GM23338 (cell line): Measurements from ENCODE around the gene GDPD4. TPM values are rescaled to one million over a fixed set of nuclear protein-coding genes. Genes with fewer than 3 reads are reported as not detected.

Experiments used
- ATAC-seq: fragments of 200-7000 bp; cut with Tn5 transposase; 3 replicates; pipeline ENCODE4 v1.9.1; 2020
- DNase-seq: peaks from one replicate; pipeline ENCODE4 v3.0.0-alpha.2; 2015; ENCODE audit warnings: low spot score
- H2AFZ ChIP-seq: fragments of 200-600 bp; sonication (generic); 2 replicates; pipeline ENCODE4 v1.8.0; 2016; ENCODE audit warnings: antibody characterized with exemption, mild to moderate bottlenecking, moderate library complexity
- H3F3A ChIP-seq: fragments of 200-600 bp; sonication (generic); replicated peaks from 2 replicates; pipeline ENCODE4 v1.8.0; 2017; ENCODE audit warnings: antibody characterized with exemption, mixed run types, low read depth
- H3K27ac ChIP-seq: fragments of 200-600 bp; sonication (generic); 2 replicates; pipeline ENCODE4 v1.6.1; 2016; ENCODE audit warnings: low read depth
- H3K27me3 ChIP-seq: fragments of 200-600 bp; sonication (generic); 2 replicates; pipeline ENCODE4 v1.8.0; 2016; ENCODE audit warnings: mild to moderate bottlenecking, mixed run types, moderate library complexity; ENCODE audit not compliant: insufficient read depth
- H3K36me3 ChIP-seq: fragments of 200-600 bp; sonication (generic); 2 replicates; pipeline ENCODE4 v1.8.0; 2016; ENCODE audit warnings: mild to moderate bottlenecking; ENCODE audit not compliant: insufficient read depth
- H3K4me1 ChIP-seq: fragments of 200-600 bp; sonication (generic); 2 replicates; pipeline ENCODE4 v1.8.0; 2016; ENCODE audit warnings: mild to moderate bottlenecking, moderate library complexity; ENCODE audit not compliant: insufficient read depth
- H3K4me2 ChIP-seq: fragments of 200-600 bp; sonication (generic); 2 replicates; pipeline ENCODE4 v1.7.1; 2017; ENCODE audit warnings: mixed run types
- H3K4me3 ChIP-seq: fragments of 200-600 bp; sonication (generic); 2 replicates; pipeline ENCODE4 v1.6.1; 2016; ENCODE audit warnings: mixed run types
- H3K79me2 ChIP-seq: fragments of 200-600 bp; sonication (generic); replicated peaks from 2 replicates; pipeline ENCODE4 v1.8.0; 2017; ENCODE audit warnings: mild to moderate bottlenecking; ENCODE audit not compliant: insufficient read depth
- H3K9me2 ChIP-seq: fragments of 200-600 bp; sonication (generic); 2 replicates; pipeline ENCODE4 v1.8.0; 2017; ENCODE audit not compliant: insufficient read depth
- H4K20me1 ChIP-seq: fragments of 200-600 bp; sonication (generic); replicated peaks from 2 replicates; pipeline ENCODE4 v1.8.0; 2017; ENCODE audit warnings: mild to moderate bottlenecking; ENCODE audit not compliant: insufficient read depth
- H3K27ac Mint-ChIP-seq: 2 replicates; pipeline ENCODE4 v1.8.0; 2020; ENCODE audit warnings: inconsistent platforms, mild to moderate bottlenecking, moderate library complexity, mixed read lengths
- H3K27me3 Mint-ChIP-seq: 3 replicates; pipeline ENCODE4 v1.8.0; 2022; ENCODE audit warnings: low read depth, mild to moderate bottlenecking, moderate library complexity, mixed read lengths, inconsistent platforms; ENCODE audit not compliant: insufficient read depth, poor library complexity
- H3K36me3 Mint-ChIP-seq: 3 replicates; pipeline ENCODE4 v1.8.0; 2021; ENCODE audit warnings: low read depth, mild to moderate bottlenecking, inconsistent platforms, moderate library complexity, mixed read lengths
- H3K4me1 Mint-ChIP-seq: 3 replicates; pipeline ENCODE4 v1.8.0; 2020; ENCODE audit warnings: mild to moderate bottlenecking, inconsistent platforms, mixed read lengths
- H3K4me3 Mint-ChIP-seq: 3 replicates; pipeline ENCODE4 v1.8.0; 2021; ENCODE audit warnings: moderate library complexity, mild to moderate bottlenecking, inconsistent platforms, mixed read lengths
- H3K9me3 Mint-ChIP-seq: 3 replicates; pipeline ENCODE4 v1.8.0; 2020; ENCODE audit warnings: moderate library complexity, mild to moderate bottlenecking, inconsistent platforms, mixed read lengths
- CTCF ChIP-seq, 2 experiments: fragments of 200-600 bp in 1 of 2; sonication (generic) in 1 of 2; conservative IDR thresholded peaks; 2 replicates each; pipeline versions ENCODE4 v1.5.1 to v1.6.1; 2016 to 2017; ENCODE audit warnings: antibody characterized with exemption in 2 of 2, low read depth in 2 of 2, mild to moderate bottlenecking in 2 of 2, moderate library complexity in 1 of 2
- ETS1 ChIP-seq: IDR thresholded peaks from 2 replicates; pipeline ENCODE4 v1.6.1; 2016; ENCODE audit warnings: antibody characterized with exemption
- REST ChIP-seq: IDR thresholded peaks from one replicate; pipeline ENCODE4 v1.6.1; 2018; ENCODE audit warnings: antibody characterized with exemption; ENCODE audit not compliant: unreplicated experiment
- STAT1 ChIP-seq: IDR thresholded peaks from one replicate; pipeline ENCODE4 v1.6.1; 2016; ENCODE audit warnings: antibody characterized with exemption; ENCODE audit not compliant: unreplicated experiment
- ZNF331 ChIP-seq: fragments of 250-450 bp; sonication (Bioruptor Pico); IDR thresholded peaks from 2 replicates; pipeline ENCODE4 v1.5.0; 2020; ENCODE audit warnings: low read depth, mild to moderate bottlenecking, moderate library complexity
- polyA plus RNA-seq: library from polyadenylated mRNA; unstranded; fragments of >200 nt; fragmentation: Nextera tagmentation; extraction: Ambion mirVana; gene quantifications from 2 replicates; pipeline ENCODE4 v1.2.1, GENCODE V29; 2016
- total RNA-seq: library from RNA; depleted of rRNA; stranded (reverse); fragments of >200 nt; shearing (Covaris generic); gene quantifications from 2 replicates; pipeline ENCODE4 v1.2.3, GENCODE V29; 2014

The GDPD4 gene
- total and polyA plus RNA-seq, 2 experiments from 2014 or later, result not detected

GRCh38 chr11:77345621-77346020 is 44.1 kb upstream of the GDPD4 start:
- Histone ChIP-seq H3K36me3 (peaks cover 43% of the 10 kb centered on the region), H3K4me2 (no peak overlapping the region)
- TF ChIP-seq REST, result no peak

GRCh38 chr11:77340501-77340900 is 39.0 kb upstream of the GDPD4 start:
- no peak overlapping the region for H3K27ac Mint-ChIP-seq
- TF ChIP-seq STAT1 (no peak), ZNF331 (CRISPR knock-in tag) (no peak), ETS1 (no peak), REST (no peak), CTCF (conservative IDR thresholded peaks at IDR 0.05; ENCODE audit: low read depth in 2 of 2) (no peak)

More at GRCh38 chr11:77345621-77346020, 44.1 kb upstream of the GDPD4 start:
- Mint-ChIP-seq H3K27ac (no peak overlapping the region), H3K9me3 (no peaks in the 10 kb centered on the region), H3K4me1 (no peaks in the 10 kb centered on the region), H3K36me3 (peaks cover 60% of the 10 kb centered on the region), H3K27me3 (peaks cover 1% of the 10 kb centered on the region), H3K4me3 (no peak overlapping the region)
- Histone ChIP-seq H2AFZ (no peak overlapping the region), H3K27me3 (no peaks in the 10 kb centered on the region), H3K27ac (no peak overlapping the region), H3F3A (no peaks in the 10 kb centered on the region), H3K4me3 (no peak overlapping the region), H3K79me2 (0 out of 2 replicates have a peak, but pooled peaks cover 4% of the 10 kb centered on the region), H4K20me1 (peaks cover 4% of the 10 kb centered on the region), H3K9me2 (no peaks in the 10 kb centered on the region), H3K4me1 (no peaks in the 10 kb centered on the region)
- ATAC-seq, result no peak
- no peak for DNase-seq

More at GRCh38 chr11:77340501-77340900, 39.0 kb upstream of the GDPD4 start:
- no peak for DNase-seq
- Histone ChIP-seq H3K4me2 (no peak overlapping the region), H3K79me2 (0 out of 2 replicates have a peak, but pooled peaks cover 4% of the 10 kb centered on the region), H4K20me1 (peaks cover 4% of the 10 kb centered on the region; the same call in 1 of the 2 replicates), H3K27ac (peak overlapping the region; percentile 10; the same call in 1 of the 2 replicates), H3K9me2 (no peaks in the 10 kb centered on the region), H3F3A (no peaks in the 10 kb centered on the region), H3K27me3 (no peaks in the 10 kb centered on the region), H3K4me1 (no peaks in the 10 kb centered on the region), H3K36me3 (peaks cover 63% of the 10 kb centered on the region), H2AFZ (no peak overlapping the region), H3K4me3 (no peak overlapping the region)
- Mint-ChIP-seq H3K27me3 (no peaks in the 10 kb centered on the region), H3K4me1 (no peaks in the 10 kb centered on the region), H3K36me3 (peaks cover 57% of the 10 kb centered on the region), H3K4me3 (no peak overlapping the region), H3K9me3 (no peaks in the 10 kb centered on the region)
- ATAC-seq, result no peak
